ENCODE data around the gene MAMDC2.

GRCh38 chr9:69997524-69997923, 46.1 kb upstream of the MAMDC2 start:
- TF ChIP-seq CTCF (IDR thresholded peaks at IDR 0.05): no peak
- TF ChIP-seq POLR2A (IDR thresholded peaks at IDR 0.05): no peak
